KMS-11 (cell line): ENCODE data around the gene DGCR6L.

ENCODE experiments used
- H2AFZ ChIP-seq: fragments of 200-600 bp; sonication (generic); 2 replicates; pipeline ENCODE4 v1.6.1; 2016; ENCODE audit warnings: antibody characterized with exemption, mixed run types, low read depth
- H3K27ac ChIP-seq: fragments of 200-600 bp; sonication (generic); 2 replicates; pipeline ENCODE4 v1.6.1; 2016; ENCODE audit warnings: mild to moderate bottlenecking, mixed run types
- H3K27me3 ChIP-seq: fragments of 200-600 bp; sonication (generic); 2 replicates; pipeline ENCODE4 v1.6.1; 2017; ENCODE audit warnings: mild to moderate bottlenecking, low read depth, mixed run types, moderate library complexity; ENCODE audit not compliant: insufficient read depth
- H3K36me3 ChIP-seq: fragments of 200-600 bp; sonication (generic); 2 replicates; pipeline ENCODE4 v1.6.1; 2017; ENCODE audit warnings: mild to moderate bottlenecking, mixed run types; ENCODE audit not compliant: insufficient read depth
- H3K4me1 ChIP-seq: fragments of 200-600 bp; sonication (generic); 2 replicates; pipeline ENCODE4 v1.6.1; 2016; ENCODE audit warnings: mild to moderate bottlenecking, low read depth, mixed run types; ENCODE audit not compliant: poor library complexity, severe bottlenecking
- H3K4me2 ChIP-seq: fragments of 200-600 bp; sonication (generic); 2 replicates; pipeline ENCODE4 v1.7.0; 2016; ENCODE audit warnings: mild to moderate bottlenecking, mixed run types
- H3K4me3 ChIP-seq: fragments of 200-600 bp; sonication (generic); IDR thresholded peaks from 2 replicates; pipeline ENCODE4 v1.6.1; 2017; ENCODE audit warnings: low read depth, low read length, mixed read lengths; ENCODE audit not compliant: insufficient read depth
- H3K79me2 ChIP-seq: fragments of 200-600 bp; sonication (generic); 2 replicates; pipeline ENCODE4 v1.6.1; 2016; ENCODE audit warnings: low read depth, mixed run types; ENCODE audit not compliant: insufficient read depth
- H3K9ac ChIP-seq: fragments of 200-600 bp; sonication (generic); 2 replicates; pipeline ENCODE4 v1.6.1; 2016; ENCODE audit warnings: mild to moderate bottlenecking, mixed run types
- H4K20me1 ChIP-seq: fragments of 200-600 bp; sonication (generic); 2 replicates; pipeline ENCODE4 v1.6.1; 2016; ENCODE audit warnings: mild to moderate bottlenecking, mixed run types; ENCODE audit not compliant: insufficient read depth
- CTCF ChIP-seq: fragments of 200-600 bp; sonication (generic); conservative IDR thresholded peaks from 2 replicates; pipeline ENCODE4 v1.6.1; 2017; ENCODE audit warnings: low read depth, mild to moderate bottlenecking, antibody characterized with exemption, low read length, moderate library complexity, mixed read lengths

The DGCR6L gene

GRCh38 chr22:20264614-20265452 lies 55.0 kb downstream of the DGCR6L start:
- Histone ChIP-seq H2AFZ (no peak overlapping the region), H3K27me3 (peaks cover 48% of the 10 kb centered on the region), H3K79me2 (no peaks in the 10 kb centered on the region), H3K4me3 (no peak overlapping the region), H3K4me2 (no peak overlapping the region), H3K9ac (no peak overlapping the region), H3K36me3 (no peaks in the 10 kb centered on the region), H4K20me1 (no peaks in the 10 kb centered on the region), H3K27ac (no peak overlapping the region), H3K4me1 (no peaks in the 10 kb centered on the region)
- TF ChIP-seq CTCF: no peak
